IPS-18c (cell line): ENCODE measurements around the gene GTPBP3.
A peak's percentile ranks its signal among the peaks of the same experiment; 100 is the strongest.

Experiments
- H3K4me3 ChIP-seq: 2 replicates; pipeline ENCODE4 v1.7.0; 2013; ENCODE audit warnings: low read depth, mild to moderate bottlenecking, low read length, moderate library complexity; ENCODE audit not compliant: insufficient read depth
- H3K9me3 ChIP-seq: one replicate; pipeline ENCODE4 v1.6.1; 2013; ENCODE audit warnings: mild to moderate bottlenecking, low read length, moderate library complexity; ENCODE audit not compliant: control insufficient read depth, insufficient read depth

Gene GTPBP3

GRCh38 chr19:17305517-17306284 is 31.7 kb upstream of the GTPBP3 start, which contains the start of gene MRPL34:
MRPL34 (plus strand) TSS chr19:17305872; CDS start chr19:17305893, 21 bp downstream.
- peaks cover 4% of the 10 kb centered on the region for H3K9me3 ChIP-seq
- H3K4me3 ChIP-seq: peak within 1 kb of the TSS; percentile 85

- peaks cover 4% of the 10 kb centered on the region for H3K9me3 ChIP-seq
- peak overlapping the region; percentile 85 for H3K4me3 ChIP-seq
Observed at GRCh38 chr19:17306285-17306714, 31.1 kb upstream of the GTPBP3 start.

GRCh38 chr19:17307876-17308377 is 29.4 kb upstream of the GTPBP3 start:
- Histone ChIP-seq H3K4me3 (no peak overlapping the region), H3K9me3 (peaks cover 4% of the 10 kb centered on the region)

- H3K4me3 ChIP-seq: peak within 1 kb of the TSS; percentile 84
- peaks cover 4% of the 10 kb centered on the region for H3K9me3 ChIP-seq
Observed at GRCh38 chr19:17309198-17309964, 28.0 kb upstream of the GTPBP3 start, which contains the start of gene DDA1. DDA1 (plus strand) TSS chr19:17309563; CDS start chr19:17309655, 92 bp downstream.

- peak overlapping the region; percentile 84 for H3K4me3 ChIP-seq
Observed at GRCh38 chr19:17309965-17310461, 27.3 kb upstream of the GTPBP3 start.

GRCh38 chr19:17311455-17312188 is 25.7 kb upstream of the GTPBP3 start:
- Histone ChIP-seq H3K9me3 (peaks cover 4% of the 10 kb centered on the region), H3K4me3 (no peak overlapping the region)

More at GRCh38 chr19:17309965-17310461, 27.3 kb upstream of the GTPBP3 start:
- H3K9me3 ChIP-seq: peaks cover 4% of the 10 kb centered on the region

- Histone ChIP-seq H3K4me3 (no peak overlapping the region), H3K9me3 (peaks cover 4% of the 10 kb centered on the region)
Observed at GRCh38 chr19:17312189-17313113, 24.9 kb upstream of the GTPBP3 start.

- H3K9me3 ChIP-seq: peaks cover 4% of the 10 kb centered on the region
- no peak overlapping the region for H3K4me3 ChIP-seq
Observed at GRCh38 chr19:17314007-17314593, 23.3 kb upstream of the GTPBP3 start.

- Histone ChIP-seq H3K9me3 (no peaks in the 10 kb centered on the region), H3K4me3 (no peak overlapping the region)
Observed at GRCh38 chr19:17318966-17319365, 18.4 kb upstream of the GTPBP3 start.

- no peak overlapping the region for H3K4me3 ChIP-seq
- no peaks in the 10 kb centered on the region for H3K9me3 ChIP-seq
Observed at GRCh38 chr19:17319473-17320238, 17.7 kb upstream of the GTPBP3 start.

GRCh38 chr19:17320435-17320834 is 16.9 kb upstream of the GTPBP3 start:
- Histone ChIP-seq H3K9me3 (no peaks in the 10 kb centered on the region), H3K4me3 (no peak overlapping the region)

- Histone ChIP-seq H3K4me3 (no peak overlapping the region), H3K9me3 (no peaks in the 10 kb centered on the region)
Observed at GRCh38 chr19:17321655-17322489, 15.5 kb upstream of the GTPBP3 start.

GRCh38 chr19:17322854-17323253 is 14.5 kb upstream of the GTPBP3 start:
- Histone ChIP-seq H3K9me3 (no peaks in the 10 kb centered on the region), H3K4me3 (no peak overlapping the region)

GRCh38 chr19:17323300-17323963 is 13.9 kb upstream of the GTPBP3 start:
- Histone ChIP-seq H3K4me3 (no peak overlapping the region), H3K9me3 (peaks cover 3% of the 10 kb centered on the region)
